ENCODE data around the gene CCDC141.

GRCh38 chr2:178824181-178824580 lies 225.8 kb downstream of the CCDC141 start:
- no peak for TF ChIP-seq POLR2A (IDR thresholded peaks at IDR 0.05)
- no peak for TF ChIP-seq CTCF (IDR thresholded peaks at IDR 0.05)

Measured in upper lobe of left lung (tissue), 4 donors.